Astrocyte (in vitro differentiated cells and primary cell): ENCODE measurements around the gene PGM5. TPM values are rescaled to one million over a fixed set of nuclear protein-coding genes. Genes with fewer than 3 reads are reported as not detected.

ENCODE experiments used
- DNase-seq: peaks from one replicate; pipeline ENCODE4 v3.0.0-alpha.2; 2010; ENCODE audit warnings: low read depth
- FAIRE-seq: peaks from 2 replicates; lab custom pipeline; 2011; peaks lifted over from hg19 to GRCh38; lab: Jason Lieb, UNC
- H2AFZ ChIP-seq: 2 replicates; pipeline ENCODE4 v1.6.0; 2012; ENCODE audit warnings: low read depth, low read length, inconsistent platforms
- H3K27ac ChIP-seq: 2 replicates; pipeline ENCODE4 v1.5.1; 2011; ENCODE audit warnings: low read depth, low read length, inconsistent platforms
- H3K27me3 ChIP-seq: 2 replicates; pipeline ENCODE4 v1.6.0; 2011; ENCODE audit warnings: low read length, inconsistent platforms; ENCODE audit not compliant: insufficient read depth
- H3K36me3 ChIP-seq: 2 replicates; pipeline ENCODE4 v1.5.1; 2011; ENCODE audit warnings: low read length, inconsistent platforms; ENCODE audit not compliant: insufficient read depth
- H3K4me1 ChIP-seq: 2 replicates; pipeline ENCODE4 v1.5.1; 2011; ENCODE audit warnings: low read length, inconsistent platforms; ENCODE audit not compliant: insufficient read depth
- H3K4me2 ChIP-seq: 2 replicates; pipeline ENCODE4 v1.6.0; 2012; ENCODE audit warnings: low read length, inconsistent platforms
- H3K4me3 ChIP-seq: 2 replicates; pipeline ENCODE4 v1.5.1; 2011; ENCODE audit warnings: low read depth, mild to moderate bottlenecking, low read length, inconsistent platforms; ENCODE audit not compliant: insufficient read depth
- H3K79me2 ChIP-seq: 2 replicates; pipeline ENCODE4 v1.6.0; 2012; ENCODE audit warnings: mild to moderate bottlenecking, low read length, inconsistent platforms; ENCODE audit not compliant: insufficient read depth
- H3K9ac ChIP-seq: 2 replicates; pipeline ENCODE4 v1.6.0; 2012; ENCODE audit warnings: mild to moderate bottlenecking, low read length, inconsistent platforms
- H3K9me3 ChIP-seq: 2 replicates; pipeline ENCODE4 v1.5.1; 2012; ENCODE audit warnings: low read depth, mild to moderate bottlenecking, low read length, inconsistent platforms; ENCODE audit not compliant: insufficient read depth
- H4K20me1 ChIP-seq: 2 replicates; pipeline ENCODE4 v1.6.0; 2012; ENCODE audit warnings: low read length, inconsistent platforms; ENCODE audit not compliant: insufficient read depth
- H3K27ac Mint-ChIP-seq: one replicate; pipeline ENCODE4 v1.8.0; 2021; ENCODE audit warnings: mild to moderate bottlenecking, mixed read lengths; ENCODE audit not compliant: unreplicated experiment
- H3K27me3 Mint-ChIP-seq: one replicate; pipeline ENCODE4 v1.8.0; 2021; ENCODE audit warnings: low read depth, mixed read lengths; ENCODE audit not compliant: unreplicated experiment
- H3K36me3 Mint-ChIP-seq: one replicate; pipeline ENCODE4 v1.8.0; 2021; ENCODE audit warnings: low read depth, mixed read lengths; ENCODE audit not compliant: unreplicated experiment
- H3K4me1 Mint-ChIP-seq: one replicate; pipeline ENCODE4 v1.8.0; 2021; ENCODE audit warnings: low read depth, mixed read lengths; ENCODE audit not compliant: unreplicated experiment
- H3K4me3 Mint-ChIP-seq: one replicate; pipeline ENCODE4 v1.8.0; 2021; ENCODE audit warnings: mild to moderate bottlenecking, moderate library complexity, mixed read lengths; ENCODE audit not compliant: unreplicated experiment
- H3K9me3 Mint-ChIP-seq: one replicate; pipeline ENCODE4 v1.8.0; 2021; ENCODE audit warnings: mild to moderate bottlenecking, mixed read lengths; ENCODE audit not compliant: unreplicated experiment
- CTCF ChIP-seq: IDR thresholded peaks from 2 replicates; pipeline ENCODE4 v1.5.1; 2011; ENCODE audit warnings: low read depth, mild to moderate bottlenecking, inconsistent platforms, low read length, moderate library complexity; ENCODE audit not compliant: insufficient read depth
- EZH2 ChIP-seq: IDR thresholded peaks from 2 replicates; pipeline ENCODE4 v1.6.1; 2012; ENCODE audit warnings: mild to moderate bottlenecking, low read length, inconsistent platforms; ENCODE audit not compliant: insufficient read depth
- total RNA-seq: library from RNA; stranded (reverse); gene quantifications from 2 replicates; pipeline ENCODE4 v1.2.1, GENCODE V29; 2021

The PGM5 gene
- total RNA-seq, 1 donor from 2014 or later = 1.8 TPM

- Mint-ChIP-seq H3K4me1 (peaks cover under 1% of the 10 kb centered on the region), H3K36me3 (no peaks in the 10 kb centered on the region), H3K27ac (no peak overlapping the region), H3K27me3 (peaks cover 18% of the 10 kb centered on the region), H3K4me3 (no peak overlapping the region), H3K9me3 (no peaks in the 10 kb centered on the region)
- Histone ChIP-seq H3K4me3 (no peak overlapping the region), H3K9ac (no peak overlapping the region), H3K9me3 (peaks cover 3% of the 10 kb centered on the region), H3K27me3 (no peaks in the 10 kb centered on the region), H3K4me2 (no peak overlapping the region), H3K27ac (no peak overlapping the region), H3K4me1 (no peaks in the 10 kb centered on the region), H2AFZ (no peak overlapping the region), H4K20me1 (no peaks in the 10 kb centered on the region), H3K36me3 (no peaks in the 10 kb centered on the region), H3K79me2 (no peaks in the 10 kb centered on the region)
- DNase-seq = no peak
- FAIRE-seq = no peak
- no peak for TF ChIP-seq EZH2
- no peak for TF ChIP-seq CTCF
Observed at GRCh38 chr9:68546596-68547390, 190.4 kb downstream of the PGM5 start.

- H4K20me1 ChIP-seq = no peaks in the 10 kb centered on the region
- H3K79me2 ChIP-seq = no peaks in the 10 kb centered on the region
- H3K27ac ChIP-seq = no peak overlapping the region
- H3K4me3 Mint-ChIP-seq = no peak overlapping the region
- H3K9me3 Mint-ChIP-seq = no peaks in the 10 kb centered on the region
- no peak overlapping the region for H3K9ac ChIP-seq
- no peak overlapping the region for H2AFZ ChIP-seq
- no peak overlapping the region for H3K27ac Mint-ChIP-seq
- no peaks in the 10 kb centered on the region for H3K4me1 ChIP-seq
- peaks cover 3% of the 10 kb centered on the region for H3K4me1 Mint-ChIP-seq
- H3K36me3 Mint-ChIP-seq = no peaks in the 10 kb centered on the region
- H3K36me3 ChIP-seq = no peaks in the 10 kb centered on the region
- no peak for TF ChIP-seq CTCF
- TF ChIP-seq EZH2 = no peak
- no peak for FAIRE-seq
- H3K27me3 ChIP-seq = no peaks in the 10 kb centered on the region
- no peak overlapping the region for H3K4me2 ChIP-seq
- H3K4me3 ChIP-seq = no peak overlapping the region
- DNase-seq = no peak
- H3K9me3 ChIP-seq = peaks cover 3% of the 10 kb centered on the region
- peaks cover 12% of the 10 kb centered on the region for H3K27me3 Mint-ChIP-seq
Observed at GRCh38 chr9:68547417-68547816, 191.0 kb downstream of the PGM5 start.

GRCh38 chr9:68548241-68548640, 191.8 kb downstream of the PGM5 start:
- peaks cover 3% of the 10 kb centered on the region for H3K9me3 ChIP-seq
- H3K27ac Mint-ChIP-seq = no peak overlapping the region
- no peaks in the 10 kb centered on the region for H3K4me1 ChIP-seq
- H3K4me3 Mint-ChIP-seq = no peak overlapping the region
- H4K20me1 ChIP-seq = no peaks in the 10 kb centered on the region
- FAIRE-seq = no peak
- no peaks in the 10 kb centered on the region for H3K27me3 ChIP-seq
- no peak overlapping the region for H3K4me3 ChIP-seq
- no peaks in the 10 kb centered on the region for H3K9me3 Mint-ChIP-seq
- no peak overlapping the region for H3K9ac ChIP-seq
- H3K79me2 ChIP-seq = no peaks in the 10 kb centered on the region
- H3K4me1 Mint-ChIP-seq = peaks cover 10% of the 10 kb centered on the region
- no peak for DNase-seq
- TF ChIP-seq EZH2 (no peak), CTCF (no peak)
- H2AFZ ChIP-seq = no peak overlapping the region
- no peak overlapping the region for H3K4me2 ChIP-seq
- no peaks in the 10 kb centered on the region for H3K36me3 ChIP-seq
- peaks cover 11% of the 10 kb centered on the region for H3K27me3 Mint-ChIP-seq
- no peaks in the 10 kb centered on the region for H3K36me3 Mint-ChIP-seq
- no peak overlapping the region for H3K27ac ChIP-seq
